Vagina (tissue), 2 donors: ENCODE data around the gene TXNRD2.

Experiments
- CTCF ChIP-seq, 3 experiments: fragments of 450-650 bp in 2 of 3; fragments of 200-600 bp in 1 of 3; sonication (generic) in 1 of 3; IDR thresholded peaks; one replicate each; pipeline ENCODE4 v1.5.1; 2017 to 2019; ENCODE audit warnings: antibody characterized with exemption in 3 of 3, mild to moderate bottlenecking in 2 of 3, moderate library complexity in 2 of 3
- POLR2A ChIP-seq, 2 donors: fragments of 450-650 bp; IDR thresholded peaks; one replicate each; pipeline ENCODE4 v1.6.1; 2017; ENCODE audit warnings: antibody characterized with exemption in 2 of 2, mild to moderate bottlenecking in 2 of 2, moderate library complexity in 2 of 2

- no peak for TF ChIP-seq POLR2A (IDR thresholded peaks at IDR 0.05)
- no peak for TF ChIP-seq CTCF (IDR thresholded peaks at IDR 0.05)
Measured at GRCh38 chr22:19866665-19867009, 75.0 kb downstream of the TXNRD2 start.
